GM19238 (cell line): ENCODE measurements around the gene NCAPD3.
A peak's percentile ranks its signal among the peaks of the same experiment; 100 is the strongest.
"Not testable (repeated sequence)": the region's sequence is repeated elsewhere in the genome, so short reads cannot be mapped to it uniquely, and the experiment has no call there.

Experiments used
- DNase-seq: peaks from one replicate; pipeline ENCODE4 v3.0.0; 2011; ENCODE audit warnings: low spot score; ENCODE audit not compliant: insufficient read length

The NCAPD3 gene

DNA sequence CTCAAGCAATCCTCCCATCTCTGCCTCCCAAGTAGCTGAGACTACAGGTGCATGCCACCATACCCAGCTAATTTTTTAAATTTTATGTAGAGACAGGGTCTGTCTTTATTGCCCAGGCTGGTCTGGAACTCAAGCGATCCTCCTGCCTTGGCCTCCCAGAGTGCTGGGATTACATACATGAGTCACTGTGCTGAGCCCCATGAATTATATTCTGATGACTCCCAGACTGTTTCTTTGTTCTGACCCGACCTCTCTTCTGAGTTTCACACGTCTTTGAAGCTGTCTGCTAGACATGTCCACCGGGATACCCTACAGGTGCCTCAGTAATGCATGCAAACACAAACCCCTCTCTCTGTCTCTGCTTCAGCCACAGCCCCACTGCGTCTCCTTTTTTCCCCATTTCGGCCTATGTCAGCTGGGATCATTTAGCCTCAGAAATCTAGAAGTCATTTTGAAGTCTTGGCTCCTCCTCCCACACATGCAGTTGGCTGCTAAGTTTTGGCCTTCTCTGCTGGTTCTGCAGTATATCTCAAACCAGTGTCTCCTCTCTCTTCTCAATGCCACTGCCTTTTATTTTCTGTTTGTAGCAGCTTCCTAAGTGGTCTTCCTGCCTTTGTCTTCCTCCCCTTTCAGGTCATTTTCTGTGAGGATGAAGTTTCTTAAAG, 5.5 kb upstream of the NCAPD3 start:
- no peak for DNase-seq

DNA sequence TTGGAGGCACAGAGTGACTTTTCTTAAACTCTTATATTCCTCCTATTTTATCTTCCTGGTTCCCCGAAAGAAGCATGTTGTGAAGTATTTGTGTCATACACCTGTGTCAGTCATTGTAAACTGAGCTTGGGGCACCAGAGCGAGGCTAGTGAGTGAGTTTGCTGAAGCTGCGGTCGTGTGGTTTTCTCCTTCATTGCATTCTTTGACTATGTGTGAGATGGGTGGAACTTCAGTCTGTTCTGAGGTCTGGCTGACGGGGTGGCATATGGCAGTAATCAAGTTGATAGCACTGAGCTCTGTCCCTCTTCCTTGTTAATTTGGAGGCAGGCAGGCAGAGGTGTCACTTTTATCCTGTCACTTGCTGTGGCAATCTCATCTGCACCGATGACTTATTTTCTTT, 4.9 kb upstream of the NCAPD3 start:
- DNase-seq, result peak; percentile 45

DNA sequence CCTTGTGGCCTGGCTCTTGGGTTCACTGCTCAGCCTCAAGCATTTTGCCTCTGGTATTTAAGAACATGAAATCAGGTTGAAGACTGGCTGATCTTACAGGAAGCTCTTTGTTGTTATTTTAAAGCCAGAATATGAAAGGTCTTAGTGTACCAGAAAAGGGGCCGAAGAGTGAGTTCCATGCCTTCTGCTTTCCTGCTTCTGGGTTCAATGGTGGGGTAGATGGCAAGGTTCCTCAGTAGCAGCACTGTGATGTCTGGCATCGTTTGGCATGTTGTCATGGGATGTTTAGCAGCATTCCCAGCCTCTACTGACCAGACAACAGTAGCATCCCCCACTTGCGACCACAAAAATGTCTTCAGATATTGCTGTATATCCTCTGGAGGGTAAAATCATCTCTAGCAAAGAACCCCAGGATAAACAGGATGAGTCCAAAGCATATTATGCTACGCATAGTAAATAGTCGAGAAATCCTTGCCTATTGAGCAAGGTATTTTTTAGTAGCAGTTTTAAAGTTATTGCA, 3.1 kb upstream of the NCAPD3 start:
- DNase-seq, result no peak

DNA sequence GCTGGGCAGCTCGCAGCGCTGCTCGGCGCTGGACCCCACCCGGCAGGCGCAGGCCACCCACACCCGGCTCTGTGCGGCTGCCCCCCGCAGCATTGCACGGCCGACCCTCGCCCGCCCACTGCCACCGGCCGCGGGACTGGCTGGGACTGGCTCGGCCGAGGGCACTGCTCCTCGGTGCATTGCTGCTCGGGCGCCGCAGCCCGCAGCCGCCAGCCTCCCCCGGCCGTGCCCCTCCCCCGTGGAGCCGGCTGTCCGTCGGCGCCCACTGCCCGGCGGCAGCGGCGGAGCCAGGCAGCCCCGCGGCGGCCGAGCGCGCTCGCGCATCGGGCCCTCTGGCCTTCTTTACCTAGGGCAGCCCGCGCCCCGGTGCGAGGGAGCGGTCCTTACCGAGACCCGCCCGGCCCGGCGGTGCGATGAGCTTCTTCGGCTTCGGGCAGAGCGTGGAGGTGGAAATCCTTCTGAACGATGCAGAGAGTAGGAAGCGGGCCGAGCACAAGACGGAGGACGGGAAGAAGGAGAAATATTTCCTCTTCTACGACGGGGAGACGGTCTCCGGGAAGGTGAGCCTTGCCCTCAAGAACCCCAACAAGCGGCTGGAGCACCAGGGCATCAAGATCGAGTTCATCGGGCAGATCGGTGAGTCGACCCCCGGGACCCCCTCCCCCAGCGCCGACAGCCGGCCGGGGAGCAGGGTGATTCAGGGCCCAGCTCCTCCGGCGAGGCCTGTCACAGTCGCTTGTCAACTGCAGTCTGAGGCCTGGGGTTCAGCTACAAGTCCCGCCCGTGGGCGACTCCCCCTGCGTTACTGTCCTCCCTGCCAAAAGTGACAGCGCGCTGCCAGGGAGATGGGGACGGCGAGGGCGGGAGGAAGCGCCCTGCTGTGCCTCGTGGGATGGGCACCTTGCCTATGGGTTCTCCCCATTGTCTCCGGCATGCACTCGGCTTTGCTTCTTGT, 1.2 kb upstream of the NCAPD3 start:
- no peak for DNase-seq

DNA sequence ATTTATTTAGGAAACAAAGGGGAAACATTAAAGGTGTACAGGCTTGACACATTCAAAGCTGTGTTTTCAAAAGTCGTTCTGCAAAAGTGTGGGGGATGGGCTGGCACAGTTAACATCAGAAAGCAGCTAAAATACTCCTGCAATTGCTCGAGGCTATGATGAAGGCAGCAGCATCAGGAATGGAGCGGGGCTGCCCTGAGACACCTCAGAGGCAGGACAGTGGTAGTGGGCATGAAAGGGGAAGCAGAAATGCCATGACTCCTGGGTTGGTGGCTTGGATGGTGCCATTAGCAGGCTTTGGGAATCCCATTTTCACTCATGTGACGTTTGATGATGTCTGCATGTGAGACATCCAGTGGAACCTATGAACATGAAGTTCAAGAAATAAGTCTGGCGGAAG, 646 bp downstream of the NCAPD3 start:
- DNase-seq, result no peak

DNA sequence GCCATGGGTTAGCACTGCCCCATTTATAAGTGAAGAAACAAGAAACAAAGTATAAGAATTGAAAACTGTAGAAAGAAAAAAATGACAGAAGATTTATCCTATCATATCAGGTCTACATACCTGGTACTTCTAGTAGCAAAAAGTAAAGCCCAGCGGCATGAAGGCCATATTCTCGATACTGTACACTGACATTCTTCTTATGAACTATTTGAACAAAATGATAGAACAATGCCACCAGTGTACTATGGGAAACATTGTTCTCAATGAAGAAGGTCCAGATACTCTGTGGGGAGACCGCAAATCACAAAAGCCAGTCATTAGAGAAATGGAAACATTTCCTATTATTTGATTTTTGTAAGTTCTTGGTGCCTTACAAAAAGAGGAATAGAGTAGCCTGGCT, 7.0 kb downstream of the NCAPD3 start:
- no peak for DNase-seq

DNA sequence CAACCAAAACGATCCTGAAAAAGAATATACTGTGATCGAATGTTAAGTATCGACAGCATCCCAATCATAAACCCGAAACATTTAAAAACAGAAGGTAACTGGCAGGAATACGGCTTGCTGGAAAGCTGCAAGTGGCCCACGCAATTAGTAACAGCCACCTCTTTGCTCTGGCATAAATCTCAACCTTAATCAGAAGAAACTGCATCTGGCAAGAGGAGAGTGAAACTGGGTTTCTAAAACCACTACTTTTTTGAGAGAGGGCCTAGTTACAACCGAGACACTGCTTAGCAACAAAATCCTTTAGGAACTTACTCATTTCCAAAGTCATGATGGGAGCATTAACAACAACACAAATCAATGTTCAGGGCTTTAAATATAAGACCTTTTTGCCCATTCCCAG, 7.9 kb downstream of the NCAPD3 start:
- no peak for DNase-seq

DNA sequence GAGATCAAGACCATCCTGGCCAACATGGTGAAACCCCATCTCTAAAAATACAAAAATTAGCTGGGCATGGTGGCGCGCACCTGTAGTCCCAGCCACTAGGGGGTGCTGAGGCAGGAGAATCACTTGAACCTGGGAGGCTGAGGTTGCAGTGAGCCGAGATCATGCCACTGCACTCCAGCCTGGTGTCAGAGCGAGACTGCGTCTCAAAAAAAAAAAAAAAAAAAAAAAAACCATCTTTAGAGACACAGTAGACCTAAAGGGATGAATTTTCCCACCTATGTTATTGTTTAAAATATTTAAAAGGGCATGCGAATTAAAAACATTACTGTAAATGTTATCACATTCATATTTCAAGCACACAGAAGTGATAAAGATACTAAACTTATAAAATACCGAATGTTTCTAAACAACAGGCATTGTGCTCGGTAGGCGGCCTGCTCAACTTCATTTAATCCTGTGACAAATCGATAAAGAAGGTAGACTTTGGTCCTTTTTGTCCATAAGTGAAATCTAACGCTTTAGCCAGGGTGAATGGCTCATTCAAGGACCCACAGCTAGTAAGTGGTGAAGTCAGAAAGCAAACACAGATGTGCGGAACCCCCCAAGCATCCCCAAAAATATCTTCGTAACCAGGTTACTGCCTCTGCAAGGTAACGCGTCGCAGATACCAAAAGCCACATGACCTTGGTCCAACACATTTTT, 16.1 kb downstream of the NCAPD3 start:
- DNase-seq, result no peak

DNA sequence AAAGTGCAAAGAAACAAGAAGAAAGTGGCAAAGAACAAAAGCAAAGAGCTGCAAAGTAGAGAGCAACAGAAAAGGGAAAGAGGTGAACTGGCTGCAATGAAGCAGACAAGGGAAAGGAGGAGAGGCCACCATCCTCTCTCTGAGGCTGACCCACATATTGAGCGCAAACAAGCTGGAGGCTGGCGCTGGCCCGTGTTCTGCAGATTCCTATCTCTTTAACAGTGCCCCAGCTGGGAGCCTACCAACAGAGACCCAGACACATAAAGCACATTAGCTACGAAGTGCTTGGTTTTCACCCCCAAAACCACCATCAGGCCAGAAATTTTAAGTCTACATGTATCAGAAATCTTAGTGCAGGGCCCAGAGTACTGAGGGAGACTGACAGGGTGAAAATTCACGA, 17.6 kb downstream of the NCAPD3 start:
- no peak for DNase-seq

DNA sequence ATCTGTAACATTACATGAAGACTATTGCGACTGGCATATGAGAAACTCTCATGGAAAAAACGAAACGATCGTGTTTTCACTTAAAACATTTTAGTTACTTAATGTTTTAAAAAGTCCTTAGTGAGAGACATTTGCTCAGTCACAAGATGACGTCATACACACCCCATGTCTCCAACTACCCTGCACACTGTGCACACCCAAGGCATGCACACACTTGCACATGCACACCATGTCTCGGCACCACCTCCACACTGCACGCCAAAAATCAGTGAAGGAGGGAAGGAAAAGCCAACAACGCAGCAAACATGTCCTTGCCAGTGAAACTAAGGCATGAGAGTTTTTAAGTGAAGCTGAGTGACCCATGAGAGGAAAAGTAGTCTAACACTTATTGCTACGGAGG, 18.0 kb downstream of the NCAPD3 start:
- no peak for DNase-seq

DNA sequence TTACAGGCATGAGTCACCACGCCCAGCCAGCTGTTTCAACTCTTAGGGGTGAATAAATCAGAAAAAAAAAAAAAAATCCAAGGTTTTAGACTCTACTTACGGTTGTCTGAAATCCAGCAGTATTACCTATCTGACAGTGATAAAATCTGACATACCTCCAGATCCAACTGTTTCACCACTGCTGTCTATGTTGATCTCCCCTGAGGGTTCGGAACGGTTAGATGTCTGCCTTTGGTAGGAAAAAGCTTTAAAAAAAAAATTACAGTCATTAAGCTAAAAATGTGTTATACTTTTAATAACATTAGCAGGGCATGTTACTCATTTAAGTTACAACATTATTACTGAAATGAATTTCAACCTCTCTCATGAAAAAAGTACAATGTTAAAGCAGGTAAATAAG, 21.1 kb downstream of the NCAPD3 start:
- no peak for DNase-seq

DNA sequence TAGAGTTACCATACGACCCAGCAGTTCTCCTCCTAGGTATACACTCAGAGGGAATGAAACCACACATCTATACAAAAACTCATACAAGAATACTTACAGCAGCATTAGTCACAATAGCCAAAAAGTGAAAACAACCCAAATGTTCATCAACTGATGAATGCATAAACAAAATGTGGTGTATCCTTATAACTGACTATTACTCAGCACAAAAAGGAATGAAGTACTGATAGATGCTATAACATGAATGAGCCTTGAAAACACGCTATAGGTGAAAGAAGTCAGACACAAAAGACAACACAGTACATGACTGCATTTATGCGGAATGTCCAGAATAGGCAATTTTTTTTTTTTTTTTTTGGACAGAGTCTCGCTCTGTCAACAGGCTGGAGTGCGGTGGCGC, 23.1 kb downstream of the NCAPD3 start:
- no peak for DNase-seq

DNA sequence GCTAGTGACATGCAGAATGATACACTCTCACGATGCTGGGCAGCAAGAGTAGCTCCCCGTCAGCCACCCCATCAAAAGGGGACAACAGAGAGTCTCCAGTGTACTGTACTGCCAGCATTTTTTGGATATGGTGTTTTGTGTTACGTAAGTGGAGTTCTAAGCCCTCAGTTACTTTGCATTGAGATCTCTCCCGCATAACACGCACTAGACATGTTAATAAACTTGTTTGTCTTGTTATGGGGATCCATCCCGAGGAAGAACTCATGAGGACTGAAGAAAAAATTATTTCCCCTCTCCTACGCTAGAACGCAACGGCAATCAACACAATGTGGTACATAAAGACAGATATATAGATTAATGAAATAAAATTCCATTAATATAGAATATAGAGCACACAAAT, 24.2 kb downstream of the NCAPD3 start:
- DNase-seq, result no peak

DNA sequence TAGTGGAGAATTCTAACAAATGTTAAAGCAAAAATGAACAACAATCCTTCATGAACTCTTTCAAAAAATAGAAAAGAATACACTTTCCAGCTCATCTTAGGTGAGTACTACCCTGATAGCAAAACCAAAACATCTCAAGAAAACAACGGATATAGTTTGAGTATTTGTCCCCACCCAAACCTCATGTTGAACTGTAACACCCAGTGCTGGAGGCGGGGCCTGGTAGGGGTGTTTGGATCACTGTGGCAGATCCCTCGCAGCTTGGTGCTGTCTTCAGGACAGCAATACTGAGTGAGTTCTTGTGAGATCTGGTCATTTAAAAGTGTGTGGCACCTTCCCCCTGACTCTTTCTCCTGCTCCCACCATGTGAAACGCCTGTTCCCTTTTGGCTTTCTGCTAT, 27.0 kb downstream of the NCAPD3 start:
- DNase-seq, result no peak

DNA sequence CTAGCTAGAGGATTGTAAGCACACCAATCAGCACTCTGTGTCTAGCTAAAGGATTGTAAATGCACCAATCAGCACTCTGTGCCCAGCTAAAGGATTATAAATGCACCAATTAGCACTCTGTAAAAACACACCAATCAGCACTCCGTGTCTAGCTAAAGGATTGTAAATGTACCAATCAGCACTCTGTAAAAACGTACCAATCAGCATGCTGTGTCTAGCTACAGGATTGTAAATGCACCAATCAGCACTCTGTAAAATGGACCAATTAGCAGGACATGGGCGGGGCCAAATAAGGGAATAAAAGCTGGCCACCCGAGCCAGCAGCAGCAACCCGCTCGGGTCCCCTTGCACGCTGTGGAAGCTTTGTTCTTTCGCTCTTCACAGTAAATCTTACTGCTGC, 35.7 kb downstream of the NCAPD3 start:
- not testable (repeated sequence) for DNase-seq

DNA sequence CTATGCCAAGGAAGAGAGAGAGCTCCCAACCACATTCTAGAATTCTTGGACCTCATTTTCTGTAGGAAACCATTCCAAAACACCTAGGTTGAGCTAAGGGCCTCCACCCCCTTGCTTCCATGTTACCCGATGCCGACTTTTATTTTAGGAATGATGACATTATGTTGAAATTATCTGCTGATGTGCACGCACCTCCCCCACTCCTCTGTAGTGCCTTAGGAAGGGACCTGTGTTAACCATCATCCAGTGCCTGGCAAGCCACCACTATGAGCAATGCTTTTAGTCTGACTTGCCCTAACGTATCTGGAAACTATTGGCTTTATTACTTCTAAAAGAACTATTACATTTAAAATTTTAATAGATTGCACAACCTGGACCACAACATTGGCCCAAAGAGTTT, 42.1 kb downstream of the NCAPD3 start:
- DNase-seq, result no peak

DNA sequence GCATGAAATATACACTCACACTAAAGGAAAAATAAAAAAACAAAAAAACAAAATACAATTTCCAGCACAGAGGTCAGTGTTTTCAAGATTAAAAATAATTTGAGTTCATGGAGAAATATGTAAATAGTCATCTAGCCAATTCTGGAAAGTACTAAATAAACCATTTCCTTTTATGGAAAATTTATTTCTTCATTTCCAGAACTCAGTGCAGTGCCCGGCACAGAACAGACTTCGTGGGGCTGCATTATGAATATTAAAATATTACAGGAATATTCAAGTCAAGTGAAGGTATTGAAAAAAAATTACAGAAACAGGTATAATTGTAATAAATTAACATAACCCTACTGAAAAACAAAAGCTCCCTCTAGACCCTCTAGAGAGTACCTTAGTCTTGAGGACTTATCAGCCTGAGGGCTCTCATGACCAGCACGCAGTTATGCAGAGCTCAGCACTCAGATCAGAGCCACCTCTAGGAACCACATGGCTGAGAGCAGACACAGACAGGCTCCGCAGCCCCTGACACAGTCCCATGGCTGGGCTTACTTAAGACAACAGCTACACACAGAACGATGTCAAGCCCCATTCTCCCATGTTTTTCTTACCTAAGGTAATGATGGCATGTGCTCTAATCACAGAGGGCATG, 45.6 kb downstream of the NCAPD3 start:
- DNase-seq, result no peak

DNA sequence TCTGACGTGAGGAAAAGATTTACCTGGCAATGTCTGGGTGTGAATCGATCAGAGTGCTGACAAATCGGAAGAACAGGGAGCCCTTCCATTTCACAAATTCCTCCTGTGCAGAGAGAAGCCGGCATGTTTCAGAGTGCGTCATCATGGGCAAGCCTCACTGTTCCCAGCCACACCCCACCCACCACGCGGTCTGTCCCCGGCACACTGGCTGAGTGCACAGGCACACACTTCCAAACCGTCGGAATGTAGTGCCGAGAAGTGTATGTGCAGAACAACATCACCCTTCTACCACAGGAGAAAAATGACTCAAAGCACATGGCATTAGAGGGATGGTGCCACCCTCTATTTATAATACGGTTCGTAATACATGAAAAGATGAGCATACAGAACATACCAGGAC, 47.5 kb downstream of the NCAPD3 start:
- no peak for DNase-seq

DNA sequence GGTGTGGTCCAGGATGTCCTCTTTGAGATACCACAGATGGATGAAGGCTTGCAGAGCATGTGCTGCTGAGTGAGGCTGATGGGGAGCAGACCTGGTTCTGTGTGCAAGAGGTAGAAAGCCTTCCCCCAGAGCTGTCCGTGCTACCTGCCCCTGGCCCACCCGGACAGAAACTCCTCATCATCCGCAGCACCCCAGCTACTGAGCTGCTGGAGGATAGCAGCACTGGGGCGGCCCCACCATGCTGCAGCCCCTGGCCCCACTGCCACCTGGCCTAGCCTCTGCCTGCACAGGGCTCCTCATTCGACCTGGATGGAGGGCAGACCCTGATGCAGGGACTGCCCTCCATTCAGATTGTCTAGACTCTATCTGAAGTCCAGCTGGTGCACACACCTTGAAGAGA, 50.5 kb downstream of the NCAPD3 start:
- no peak for DNase-seq

DNA sequence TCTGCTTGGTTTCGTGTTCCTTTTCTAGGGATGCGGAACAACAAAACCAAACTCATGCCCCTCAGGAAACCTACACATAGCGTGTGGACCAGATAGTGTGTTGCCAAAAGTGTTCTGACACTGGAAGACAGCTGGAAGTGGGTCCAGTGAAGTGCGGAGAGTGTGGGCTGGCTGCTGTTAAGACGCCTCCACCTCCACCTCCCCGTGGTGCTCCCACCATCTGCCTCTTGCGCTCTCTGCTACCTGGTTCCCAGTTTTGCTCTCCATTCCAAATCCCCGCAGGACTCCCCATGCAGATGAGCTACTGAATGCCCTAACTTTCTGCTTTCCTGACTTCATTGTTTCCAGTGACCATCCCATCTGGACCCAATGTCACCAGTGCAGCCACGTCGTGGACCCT, 51.8 kb downstream of the NCAPD3 start:
- DNase-seq, result no peak

DNA sequence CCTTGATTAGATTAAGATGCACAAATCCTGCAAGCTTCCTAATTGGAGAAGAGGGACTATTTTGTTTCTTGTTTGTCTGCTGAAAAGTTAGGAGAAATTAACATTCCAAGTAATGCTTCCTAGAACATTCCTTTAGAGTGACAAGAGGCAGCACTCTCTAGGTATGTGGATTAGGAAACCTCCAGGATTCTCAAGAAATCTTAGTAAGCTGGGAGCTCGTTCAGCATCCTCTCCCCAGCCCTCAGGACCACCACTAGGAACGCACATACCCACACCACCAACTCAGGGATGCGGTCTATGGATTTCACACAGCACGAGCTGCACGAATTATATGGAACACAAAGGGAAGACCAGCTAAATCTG, 52.9 kb downstream of the NCAPD3 start:
- no peak for DNase-seq
